HG03196 (cell line): ENCODE measurements around the gene PPP1R3C.

ENCODE experiments used
- ATAC-seq: cut with Tn5 transposase; IDR thresholded peaks from one replicate; pipeline ENCODE4 v1.9.1; 2021; ENCODE audit not compliant: unreplicated experiment

PPP1R3C gene

DNA sequence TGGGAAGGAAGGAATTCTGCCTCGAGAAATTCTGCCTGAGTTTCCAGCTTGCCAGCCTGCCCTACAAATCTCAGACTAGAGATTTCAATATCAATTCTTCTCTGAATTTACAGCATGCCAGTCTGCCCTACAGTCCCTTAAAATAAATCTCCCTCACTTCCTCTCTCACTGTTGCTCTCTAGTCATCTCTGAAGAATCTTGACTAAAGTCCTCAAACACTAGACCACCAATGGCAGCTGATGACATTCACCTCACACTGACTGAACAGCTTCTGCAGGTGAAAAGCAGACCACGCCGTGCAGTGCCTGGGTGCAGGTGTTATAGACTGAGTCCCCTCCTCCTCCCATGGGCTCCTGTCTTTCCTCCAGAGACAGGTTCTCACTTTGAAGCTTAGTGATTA is 30.4 kb downstream of the PPP1R3C start:
- no peak for ATAC-seq

DNA sequence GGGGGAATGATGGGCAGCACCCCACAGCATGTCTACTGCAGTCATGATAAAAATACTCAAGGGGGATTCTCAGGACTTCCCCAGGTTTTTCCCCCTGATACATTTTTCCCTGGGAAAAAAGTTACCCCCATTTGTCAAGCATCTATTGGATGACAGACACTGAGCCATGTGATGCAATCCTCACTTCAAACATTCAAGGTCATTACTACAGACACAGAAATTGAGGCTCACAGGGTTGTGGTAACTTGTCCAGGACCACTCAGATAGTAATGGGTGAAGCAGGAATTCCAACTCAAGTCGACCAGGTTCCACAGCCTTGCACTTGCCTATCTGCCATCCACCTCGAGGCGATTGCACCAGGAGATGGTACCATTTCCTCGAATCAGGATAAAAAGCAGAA is 31.7 kb downstream of the PPP1R3C start:
- ATAC-seq, result no peak

DNA sequence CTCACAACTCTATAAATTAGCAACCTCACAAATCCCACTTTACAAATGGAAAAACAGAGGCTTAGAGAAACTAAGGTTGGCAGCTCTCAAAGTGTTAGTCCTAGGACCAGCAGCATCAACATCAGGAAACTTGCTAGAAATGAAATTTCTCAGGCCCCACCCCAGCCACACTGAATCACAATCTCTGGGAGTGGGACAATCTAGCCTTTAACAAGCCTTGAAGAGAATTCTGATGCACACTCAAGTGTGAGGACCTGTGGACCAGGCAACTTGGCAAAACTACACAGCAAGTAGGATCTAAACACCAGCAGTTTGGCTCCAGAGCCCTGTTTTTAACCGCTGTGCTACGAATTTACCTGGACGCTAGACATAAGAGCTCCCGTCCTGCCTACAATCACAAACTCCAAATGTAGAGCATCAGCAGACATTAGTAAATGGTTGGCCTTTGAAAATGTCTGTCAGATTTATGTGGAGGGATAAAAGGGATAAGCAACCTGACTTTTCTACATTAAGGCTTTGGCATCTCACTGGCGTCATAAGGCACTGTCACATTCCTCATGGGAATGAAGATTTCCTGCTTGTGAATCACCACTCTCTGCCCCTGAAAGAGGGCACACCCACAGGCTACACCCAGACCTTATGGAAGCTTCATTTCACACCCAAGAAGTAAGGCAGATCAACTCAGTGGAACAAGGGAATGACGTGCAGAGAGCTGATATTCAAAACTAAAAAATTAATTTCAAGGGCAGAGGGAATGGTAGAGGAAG is 34.5 kb downstream of the PPP1R3C start:
- ATAC-seq, result no peak

DNA sequence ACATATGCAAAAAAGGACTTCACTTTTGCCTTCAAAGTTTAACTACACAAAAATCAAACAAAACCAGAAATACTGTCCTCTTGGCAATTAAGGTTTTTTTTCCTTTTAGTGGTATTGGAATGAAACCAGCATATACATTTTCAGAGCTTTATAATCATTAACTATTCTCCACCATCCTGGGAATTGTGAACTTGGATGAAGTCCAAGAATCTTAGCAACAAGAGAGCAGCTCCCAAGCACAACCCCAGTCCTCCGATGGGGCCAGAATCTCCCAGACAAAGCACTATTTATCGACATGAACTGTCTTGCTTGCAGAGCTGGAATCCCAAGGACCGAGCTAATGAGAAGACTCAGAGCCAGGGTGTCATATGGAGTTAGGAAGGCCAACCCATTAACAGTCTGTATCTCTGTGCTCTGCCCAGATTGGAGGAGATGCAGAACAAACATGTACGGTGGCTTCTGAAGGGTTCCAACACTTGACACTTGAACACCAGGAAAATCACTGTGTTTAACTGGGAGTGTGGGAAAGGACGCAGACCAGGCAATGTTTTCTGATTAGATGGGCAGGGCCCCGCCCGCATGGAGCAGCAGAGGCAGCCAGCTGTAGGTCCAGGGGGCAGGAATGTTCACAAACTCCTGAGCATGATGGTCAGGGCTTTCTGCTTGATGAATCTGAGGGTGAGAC is 35.5 kb downstream of the PPP1R3C start:
- no peak for ATAC-seq

DNA sequence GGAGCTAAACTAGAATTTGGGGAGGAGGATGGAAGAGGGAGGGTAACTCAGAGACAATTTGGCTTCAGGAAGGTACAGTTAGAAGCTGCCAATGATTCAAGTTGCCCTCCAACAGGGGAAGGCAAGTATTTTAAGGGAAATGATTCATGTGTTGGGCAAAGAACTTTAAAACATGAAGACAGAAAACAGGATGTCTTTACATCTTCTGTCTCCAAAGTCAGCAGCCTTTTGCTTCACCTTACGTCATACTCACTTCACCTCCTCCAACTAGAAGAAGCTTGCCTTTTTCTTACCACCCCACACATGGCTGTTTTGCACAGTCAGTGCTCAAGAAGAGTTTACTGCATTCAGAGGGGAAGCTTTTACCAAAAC is 36.1 kb downstream of the PPP1R3C start:
- ATAC-seq, result no peak

DNA sequence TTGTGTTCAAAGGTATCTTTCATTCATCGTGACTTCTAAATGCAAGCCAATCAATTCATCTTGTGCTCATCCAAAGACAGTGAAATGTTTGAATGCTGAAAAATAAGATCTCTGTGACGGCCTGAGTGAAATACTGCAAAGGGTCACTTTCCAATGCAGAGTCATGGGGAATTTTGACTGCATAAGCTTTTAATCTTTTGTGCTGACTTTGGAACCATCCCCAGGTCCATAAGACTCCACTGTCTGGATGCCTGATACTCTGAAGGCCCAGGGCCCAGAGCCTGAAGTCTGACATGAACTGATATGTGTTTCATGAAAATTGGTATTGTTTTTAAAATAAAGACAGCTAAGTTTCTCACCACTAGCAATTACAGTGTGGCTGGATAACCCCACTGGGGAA is 39.0 kb downstream of the PPP1R3C start:
- ATAC-seq, result no peak

DNA sequence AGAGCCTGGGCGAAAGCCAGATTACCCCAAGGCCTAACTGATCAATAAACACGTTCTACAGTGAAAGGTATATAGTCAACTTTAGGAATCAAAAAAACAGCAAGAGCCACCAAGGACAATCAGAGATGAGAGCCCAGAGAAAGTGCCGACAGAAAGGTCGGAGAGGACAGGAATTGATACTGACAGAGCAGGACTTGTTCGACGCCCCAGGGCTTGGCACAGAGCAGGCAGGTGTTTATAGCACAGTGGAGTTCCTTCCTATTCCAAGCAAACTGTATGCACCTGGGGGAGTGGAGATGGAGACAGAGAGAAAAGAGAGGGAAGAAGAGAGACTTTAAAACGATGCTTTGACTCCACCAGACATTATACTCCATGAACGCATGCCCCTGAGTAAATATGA is 39.5 kb downstream of the PPP1R3C start:
- ATAC-seq, result no peak

DNA sequence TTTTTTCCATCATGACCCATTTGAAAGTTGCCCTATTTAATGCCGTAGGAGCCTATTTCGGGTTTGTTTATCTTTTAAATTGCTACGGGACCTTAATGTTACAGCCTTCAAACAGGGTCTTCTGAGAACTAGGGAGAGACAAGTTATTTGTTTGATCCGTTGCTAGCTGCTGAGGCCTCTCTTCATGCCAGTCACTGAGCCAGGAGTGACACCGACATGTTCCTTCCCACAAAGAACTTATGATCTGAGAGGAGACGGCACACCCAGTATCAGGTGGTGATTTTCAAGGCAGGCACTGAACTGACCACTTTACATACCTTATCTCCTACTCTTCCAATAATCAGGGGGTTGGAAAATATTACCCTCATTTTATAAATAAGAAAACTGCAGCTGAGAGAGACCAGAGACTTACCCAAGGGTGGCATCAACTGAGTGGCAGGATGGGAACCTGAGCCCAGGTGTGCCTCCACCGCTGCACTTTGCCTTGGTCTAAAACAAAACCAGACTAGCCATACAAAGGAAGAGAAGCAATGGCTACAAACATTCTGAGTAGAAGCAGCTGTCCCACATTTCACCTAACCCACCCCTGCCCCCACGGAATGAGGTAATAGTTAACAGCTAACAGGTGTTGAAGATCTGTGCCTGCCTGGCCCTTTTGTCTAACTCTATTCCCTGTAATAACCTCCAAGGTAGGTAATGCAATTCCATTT is 40.5 kb downstream of the PPP1R3C start:
- ATAC-seq, result no peak

DNA sequence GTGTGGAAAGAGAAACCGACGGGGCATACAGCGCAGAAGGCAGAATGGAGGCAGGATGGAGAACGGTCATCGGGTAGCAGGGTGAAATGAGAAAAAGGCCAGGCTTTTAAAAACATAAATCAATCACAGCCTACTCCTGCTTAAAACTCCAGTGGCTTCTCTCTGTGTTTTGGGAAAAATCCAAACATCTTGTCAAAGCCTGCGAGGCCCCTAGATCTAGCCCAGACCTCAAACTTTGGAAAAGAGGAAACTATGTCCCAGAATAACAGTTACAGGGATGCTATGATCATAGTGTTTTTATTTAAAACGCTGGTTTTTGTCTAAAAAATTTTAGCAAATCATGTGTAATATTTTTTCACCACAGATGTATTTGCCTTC is 41.1 kb downstream of the PPP1R3C start:
- ATAC-seq, result no peak

DNA sequence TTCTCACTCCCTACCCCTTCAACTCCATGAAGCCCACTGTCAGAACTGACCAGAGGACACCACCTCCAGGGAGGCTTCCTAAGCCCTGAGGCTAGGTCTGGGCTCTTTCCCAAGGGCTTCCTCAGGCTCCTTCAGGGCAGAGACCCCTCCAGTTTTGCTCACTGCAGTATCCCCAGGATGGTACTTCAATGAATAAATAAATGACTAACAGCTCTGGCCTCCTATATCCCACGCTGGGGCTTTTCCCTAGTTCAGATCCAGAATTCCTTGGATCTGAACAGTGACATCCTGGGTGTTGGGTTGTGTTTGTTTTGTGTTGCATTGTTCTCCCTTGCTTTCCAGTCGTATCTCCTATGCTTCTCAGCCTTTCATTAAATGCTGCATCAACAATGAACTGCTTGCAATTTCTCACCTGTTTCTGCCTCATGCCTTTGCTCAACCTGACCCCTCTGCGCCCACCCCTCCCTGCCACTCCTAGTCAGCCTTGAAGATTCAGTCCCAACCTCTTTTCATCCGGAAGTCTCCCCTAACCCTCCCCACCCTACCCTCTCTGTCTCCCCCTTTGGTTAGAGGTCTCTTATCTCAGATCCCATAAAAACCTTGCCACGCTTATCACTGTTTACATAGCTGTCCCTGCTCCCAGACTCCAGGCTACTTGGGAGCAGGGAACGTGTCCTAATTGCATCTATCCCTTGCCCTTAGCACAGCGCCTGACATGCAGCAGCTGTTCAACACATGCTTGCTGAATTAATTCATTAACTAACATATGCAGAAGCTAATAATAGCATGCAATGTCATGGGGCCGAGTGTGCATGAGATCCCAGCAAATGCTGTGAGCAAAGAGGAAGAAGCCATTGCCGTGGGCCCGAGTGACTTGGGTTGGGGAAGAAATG is 41.7 kb downstream of the PPP1R3C start:
- no peak for ATAC-seq

DNA sequence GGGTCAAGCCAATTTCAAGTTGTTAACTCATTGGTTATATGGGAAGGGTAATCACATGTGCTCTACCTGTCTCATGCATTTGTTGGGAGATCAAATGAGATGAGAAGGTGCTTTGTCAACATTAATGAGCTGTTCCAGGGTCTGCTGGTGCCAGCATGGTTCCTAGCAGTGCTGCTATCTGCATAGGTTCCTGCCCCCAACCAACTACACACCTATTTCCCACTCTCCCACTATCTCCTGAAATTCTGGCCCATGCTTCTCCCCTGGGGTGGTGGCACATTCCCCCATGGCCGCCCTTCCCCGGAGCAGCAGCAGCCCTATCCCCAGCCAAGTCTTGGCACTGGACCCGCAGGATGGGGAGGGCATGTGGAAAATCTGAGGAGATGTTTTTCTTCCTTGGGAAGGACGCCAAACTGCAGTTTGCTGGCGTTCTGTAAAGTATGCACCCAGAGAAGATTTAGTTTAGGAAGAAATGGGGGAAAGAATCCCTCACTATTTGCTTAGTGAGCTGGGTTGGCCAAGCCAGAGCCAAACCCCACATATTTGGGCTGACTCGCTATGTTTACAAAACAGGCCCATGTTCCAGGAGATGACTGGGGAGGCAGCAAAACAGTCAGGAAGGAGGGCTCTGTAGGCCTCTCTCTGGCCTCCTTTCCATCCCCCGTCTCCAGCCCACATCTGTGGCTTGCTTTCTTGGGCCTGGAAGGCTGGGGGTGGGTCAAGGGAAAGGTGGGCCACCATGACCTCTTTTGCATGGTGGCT is 42.5 kb downstream of the PPP1R3C start:
- no peak for ATAC-seq

DNA sequence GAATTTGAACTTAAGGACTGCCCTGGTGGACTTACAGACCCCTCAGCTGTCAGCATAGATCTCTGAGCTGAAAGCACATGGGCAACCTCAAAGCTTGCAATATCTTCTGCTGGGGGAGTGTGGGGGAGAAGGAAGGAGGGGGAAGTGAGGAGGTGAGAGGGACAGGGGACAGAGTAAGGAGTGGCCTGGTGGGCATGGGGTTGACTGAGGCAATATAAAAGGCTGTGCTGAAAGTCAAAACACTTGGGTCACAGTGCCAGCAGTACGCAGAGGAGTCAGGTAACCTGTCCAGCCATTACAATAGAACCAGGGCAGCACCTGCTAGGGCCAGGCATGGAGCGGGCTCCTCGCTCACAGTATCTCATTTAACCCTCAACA is 43.2 kb downstream of the PPP1R3C start:
- ATAC-seq, result no peak

DNA sequence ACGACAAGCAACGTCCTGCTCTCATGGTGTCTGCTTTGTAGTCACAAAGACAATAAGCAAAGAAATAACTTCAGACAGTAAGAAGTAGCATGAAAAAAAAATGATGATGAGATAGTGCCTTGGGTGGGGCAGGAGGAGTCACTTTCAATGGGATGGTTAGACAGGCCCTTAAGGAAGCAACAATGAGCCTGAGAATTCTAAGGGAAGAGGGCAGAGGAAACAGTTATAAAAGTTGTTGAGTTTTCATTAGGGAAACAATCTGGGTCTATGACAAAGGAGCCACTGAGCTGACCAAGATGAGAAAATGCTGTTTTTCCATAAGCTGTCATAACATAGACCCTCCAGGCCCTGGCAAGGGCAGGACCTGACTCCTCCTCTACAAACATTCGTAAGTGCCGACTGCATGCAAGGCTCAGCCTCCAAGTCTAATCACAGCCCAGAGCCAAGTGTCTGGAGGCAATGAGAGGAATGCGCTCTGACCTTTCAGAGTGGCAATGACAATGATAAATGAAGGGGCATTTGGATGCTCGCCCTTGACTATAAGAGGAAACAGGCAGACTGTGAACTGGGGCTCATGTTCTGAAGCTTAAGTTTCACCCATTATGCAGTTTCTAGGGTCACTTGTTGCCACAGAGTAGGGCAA is 43.7 kb downstream of the PPP1R3C start:
- no peak for ATAC-seq

DNA sequence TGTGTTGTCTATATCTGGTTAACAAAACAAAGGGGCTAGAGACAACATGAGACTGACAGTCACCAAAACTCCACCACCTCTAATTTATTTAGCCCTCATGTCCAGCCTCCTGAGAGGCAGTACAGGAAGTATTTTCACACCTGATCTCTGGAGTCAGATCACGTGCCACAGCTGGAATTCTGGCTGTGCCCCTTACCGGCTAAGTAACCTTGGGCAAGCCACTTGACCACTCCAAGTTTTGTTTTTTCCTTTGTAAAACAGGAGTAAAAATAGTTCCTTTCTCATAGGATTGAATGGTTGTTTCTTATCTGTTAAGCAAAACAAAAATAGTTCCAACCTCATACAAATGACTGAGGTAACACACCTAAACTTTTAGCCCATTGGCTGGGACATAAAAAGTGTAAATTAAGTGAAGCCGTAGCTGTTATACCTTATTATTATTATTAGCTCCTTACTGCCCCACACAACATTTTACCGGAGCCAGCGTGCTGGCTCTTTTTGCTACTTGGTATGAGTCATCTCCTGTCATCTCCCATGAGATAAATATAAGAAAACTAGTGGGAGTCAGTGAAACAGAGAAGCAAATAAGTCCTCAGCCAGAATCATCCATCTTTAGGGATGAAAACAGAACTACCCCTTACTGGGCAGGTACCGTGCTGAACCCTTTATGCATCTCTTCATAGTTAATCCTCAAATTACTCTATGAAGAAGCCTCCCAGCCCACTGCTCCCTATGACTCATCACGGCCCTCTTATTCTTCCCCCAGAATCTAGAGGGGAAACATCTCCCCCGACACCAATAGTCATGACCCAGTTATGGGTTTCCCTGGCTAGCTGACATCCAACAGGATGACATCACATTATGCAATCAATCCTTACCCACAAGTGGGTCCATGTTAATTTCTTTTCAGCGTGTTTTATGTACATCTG is 44.9 kb downstream of the PPP1R3C start:
- no peak for ATAC-seq

DNA sequence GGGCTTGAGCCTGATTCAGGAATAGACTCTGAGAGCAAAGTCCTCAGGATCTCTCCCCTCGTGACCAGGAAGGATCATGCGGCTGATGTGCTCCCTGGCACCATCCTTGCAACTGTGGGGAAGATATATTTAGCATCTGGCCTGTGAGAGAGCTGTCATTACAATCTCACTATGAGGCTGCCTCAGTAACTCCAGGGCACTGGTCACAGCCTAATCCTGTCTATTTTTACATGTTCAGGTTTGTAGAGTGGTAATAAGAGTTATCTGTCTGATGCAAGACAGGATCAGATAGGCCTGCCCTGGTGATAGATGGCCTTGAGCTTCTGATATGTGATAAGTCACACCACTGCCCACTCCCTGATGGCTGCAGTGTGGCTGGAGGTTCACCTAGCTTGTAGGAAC is 50.7 kb downstream of the PPP1R3C start:
- ATAC-seq, result no peak

DNA sequence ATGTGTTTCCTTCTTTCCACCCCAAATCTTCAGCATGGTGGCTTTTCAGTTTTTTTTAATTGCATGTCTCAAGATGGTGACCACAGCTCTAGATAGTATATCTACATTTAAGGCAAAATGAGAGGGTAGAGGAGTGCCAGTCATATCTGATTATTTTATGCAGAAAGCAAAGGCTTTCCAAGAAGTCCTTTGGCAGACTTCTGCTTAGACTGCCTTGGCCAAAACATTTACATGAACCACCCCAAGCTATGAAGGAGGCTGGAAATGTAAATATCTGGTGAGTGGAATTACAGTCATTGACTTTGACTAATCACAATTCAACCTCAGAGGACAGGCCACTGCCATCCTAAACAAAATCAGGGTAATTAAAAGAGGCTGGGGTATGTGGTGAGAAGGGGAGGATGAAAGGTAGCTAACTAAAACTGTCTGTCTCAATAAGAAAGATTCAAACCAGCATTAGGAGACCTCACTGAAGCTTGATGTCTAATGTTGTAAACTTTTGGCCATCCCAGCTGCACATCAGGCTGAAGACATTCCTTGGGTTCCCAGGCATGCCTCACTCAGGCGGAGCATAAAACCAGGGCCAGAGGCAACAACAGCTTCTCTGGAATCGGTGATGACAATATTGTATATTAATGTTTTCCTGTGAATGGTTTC is 53.4 kb downstream of the PPP1R3C start:
- no peak for ATAC-seq
